Lower lobe of right lung (tissue), 2 donors: Measurements from ENCODE around the gene TBC1D2. TPM values are rescaled to one million over a fixed set of nuclear protein-coding genes. Genes with fewer than 3 reads are reported as not detected.

ENCODE experiments used
- ATAC-seq, 2 donors: fragments of 200-7000 bp; cut with Tn5 transposase; one replicate each; pipeline ENCODE4 v1.9.1; 2020 to 2022; ENCODE audit warnings: mild to moderate bottlenecking in 2 of 2, moderate library complexity in 2 of 2
- DNase-seq: peaks from one replicate; pipeline ENCODE4 v3.0.0-alpha.2; 2020
- H3K27ac ChIP-seq: fragments of 200-600 bp; one replicate; pipeline ENCODE4 v1.8.0; 2022
- H3K27me3 ChIP-seq: fragments of 200-600 bp; one replicate; pipeline ENCODE4 v1.8.0; 2022; ENCODE audit warnings: low read depth
- H3K36me3 ChIP-seq: fragments of 200-600 bp; one replicate; pipeline ENCODE4 v1.8.0; 2022; ENCODE audit warnings: mild to moderate bottlenecking
- H3K4me1 ChIP-seq: fragments of 200-600 bp; one replicate; pipeline ENCODE4 v1.8.0; 2022
- H3K4me3 ChIP-seq: fragments of 200-600 bp; one replicate; pipeline ENCODE4 v1.8.0; 2022; ENCODE audit warnings: mild to moderate bottlenecking
- H3K9me3 ChIP-seq: fragments of 200-600 bp; one replicate; pipeline ENCODE4 v1.8.0; 2022
- CTCF ChIP-seq: fragments of 200-600 bp; IDR thresholded peaks from one replicate; pipeline ENCODE4 v1.8.0; 2022; ENCODE audit warnings: antibody characterized with exemption, mild to moderate bottlenecking
- intact Hi-C: fragments of 100-400 bp; cut with DNase I; formaldehyde crosslinking; loops from one replicate; pipeline ENCODE4 v1.11.0; 2022
- total RNA-seq: library from RNA; stranded (reverse); fragmentation: NEBNext Ultra II Directional; extraction: Animal tissue kit (Norgen Biotek cat#: 25700); gene quantifications from one replicate; pipeline ENCODE4 v1.2.1, GENCODE V29; 2021
- donor health status: DM: no; HTN: yes; CAD: no; lungs with severe emphysema.

The TBC1D2 gene
- total RNA-seq, 1 donor from 2014 or later: 64.3 TPM

GRCh38 chr9:98300611-98301010 is 45.2 kb upstream of the TBC1D2 start:
- H3K4me3 ChIP-seq: no peak overlapping the region
- intact Hi-C loops: no loop called here

DNA sequence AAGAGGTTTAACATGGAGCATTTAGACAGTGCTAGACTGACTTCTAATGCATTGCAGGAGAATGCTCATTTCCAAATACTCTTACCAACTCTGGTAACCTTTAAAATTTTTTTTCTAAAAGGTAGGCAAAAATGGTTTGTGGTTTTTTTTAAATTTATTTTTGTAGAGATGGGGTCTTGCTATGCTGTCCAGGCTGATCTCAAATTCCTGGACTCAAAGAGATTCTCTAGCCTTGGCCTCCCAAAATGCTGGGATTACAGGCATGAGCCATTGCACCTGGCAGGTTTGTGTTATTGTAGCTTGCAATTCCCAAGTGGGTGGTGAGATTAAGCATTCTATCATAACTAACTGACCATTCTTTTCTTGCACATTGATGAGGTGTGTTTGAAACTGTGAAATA is 43.0 kb upstream of the TBC1D2 start:
- no peaks in the 10 kb centered on the region for H3K4me1 ChIP-seq
- H3K9me3 ChIP-seq: no peaks in the 10 kb centered on the region
- intact Hi-C loops: no loop called here
- no peak overlapping the region for H3K27ac ChIP-seq
- no peak for TF ChIP-seq CTCF
- H3K36me3 ChIP-seq: no peaks in the 10 kb centered on the region
- H3K27me3 ChIP-seq: no peaks in the 10 kb centered on the region
- H3K4me3 ChIP-seq: no peak overlapping the region
- ATAC-seq (no peak), DNase-seq (no peak)

More at GRCh38 chr9:98300611-98301010, 45.2 kb upstream of the TBC1D2 start:
- ATAC-seq (no peak), DNase-seq (no peak)
- Histone ChIP-seq H3K9me3 (no peaks in the 10 kb centered on the region), H3K27ac (no peak overlapping the region), H3K4me1 (no peaks in the 10 kb centered on the region), H3K36me3 (no peaks in the 10 kb centered on the region), H3K27me3 (no peaks in the 10 kb centered on the region)
- TF ChIP-seq CTCF: no peak

DNA sequence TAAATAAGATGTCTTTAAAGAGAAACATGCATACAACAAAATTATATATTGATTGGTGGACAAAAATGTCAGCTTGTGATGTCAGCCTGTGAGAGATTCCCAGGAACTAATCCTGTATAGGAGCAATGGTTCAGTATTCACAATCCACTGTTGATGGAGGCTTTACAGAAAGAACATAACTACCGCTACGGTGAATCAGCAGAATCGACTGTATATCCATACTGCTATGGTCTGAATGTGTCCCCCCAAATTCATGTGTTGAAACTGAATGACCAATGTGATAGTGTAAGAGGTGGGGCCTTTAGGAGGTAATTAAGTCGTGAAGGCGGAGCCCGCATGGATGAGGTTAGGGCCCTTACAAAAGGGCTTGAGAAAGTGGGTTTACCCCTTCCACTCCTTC is 40.4 kb upstream of the TBC1D2 start:
- H3K4me3 ChIP-seq: no peak overlapping the region
- H3K36me3 ChIP-seq: no peaks in the 10 kb centered on the region
- no peak for TF ChIP-seq CTCF
- H3K27ac ChIP-seq: no peak overlapping the region
- no peaks in the 10 kb centered on the region for H3K4me1 ChIP-seq
- DNase-seq (no peak), ATAC-seq (no peak)
- no peaks in the 10 kb centered on the region for H3K27me3 ChIP-seq
- no peaks in the 10 kb centered on the region for H3K9me3 ChIP-seq
- intact Hi-C loops: no loop called here

GRCh38 chr9:98291820-98292219 is 36.4 kb upstream of the TBC1D2 start:
- H3K4me3 ChIP-seq: no peak overlapping the region
- H3K4me1 ChIP-seq: no peaks in the 10 kb centered on the region
- H3K27ac ChIP-seq: no peak overlapping the region
- no peak for ATAC-seq
- TF ChIP-seq CTCF: no peak
- no peaks in the 10 kb centered on the region for H3K27me3 ChIP-seq
- H3K36me3 ChIP-seq: no peaks in the 10 kb centered on the region
- intact Hi-C loops: no loop called here
- no peaks in the 10 kb centered on the region for H3K9me3 ChIP-seq
- no peak for DNase-seq

DNA sequence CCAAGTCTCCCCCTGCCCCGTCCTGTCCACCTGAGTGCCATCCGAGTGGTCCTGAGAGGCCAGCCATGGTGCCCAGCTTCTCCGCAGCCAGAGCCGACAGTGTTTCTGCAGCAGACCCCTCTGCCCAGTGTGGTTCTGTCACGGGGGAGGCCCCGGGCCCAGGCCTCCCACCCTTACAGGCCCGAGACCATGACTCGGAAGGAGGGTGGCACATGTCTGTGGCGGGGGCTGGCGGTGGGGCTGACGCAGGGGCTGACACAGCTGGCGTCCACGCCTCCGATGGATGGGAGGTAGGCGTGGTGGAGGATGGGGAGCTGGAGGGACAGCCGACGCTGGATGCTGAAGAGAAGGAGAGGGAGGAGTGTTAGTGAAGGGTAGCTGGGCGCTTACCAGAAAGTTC is 35.0 kb upstream of the TBC1D2 start:
- H3K36me3 ChIP-seq: no peaks in the 10 kb centered on the region
- H3K27me3 ChIP-seq: no peaks in the 10 kb centered on the region
- H3K27ac ChIP-seq: no peak overlapping the region
- H3K9me3 ChIP-seq: no peaks in the 10 kb centered on the region
- H3K4me3 ChIP-seq: no peak overlapping the region
- intact Hi-C loops: no loop called here
- H3K4me1 ChIP-seq: no peaks in the 10 kb centered on the region
- ATAC-seq (no peak), DNase-seq (no peak)
- no peak for TF ChIP-seq CTCF
